ENCODE measurements around the gene SLC6A7.
"Not testable (repeated sequence)": the region's sequence is repeated elsewhere in the genome, so short reads cannot be mapped to it uniquely, and the experiment has no call there.

Gene SLC6A7

DNA sequence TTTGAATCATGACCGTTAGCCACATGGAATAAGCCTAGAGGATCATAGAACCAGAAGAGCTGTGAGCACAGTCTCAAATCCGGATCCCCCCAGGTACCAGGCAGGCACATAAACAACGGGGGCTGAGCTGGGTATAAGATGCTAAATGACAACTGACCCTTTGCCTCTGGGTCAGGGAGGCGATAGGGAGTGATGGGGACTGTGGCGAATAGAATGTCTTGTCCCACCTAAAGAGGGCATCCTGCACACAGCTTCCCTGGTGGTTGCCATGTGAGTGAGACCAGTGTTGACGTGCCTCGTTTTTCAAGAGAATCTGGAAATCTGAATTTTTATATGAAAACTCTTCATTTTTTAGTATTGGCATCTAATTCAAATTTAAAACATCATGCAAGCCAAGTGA, 33.6 kb downstream of the SLC6A7 start:
- no peak for DNase-seq

DNA sequence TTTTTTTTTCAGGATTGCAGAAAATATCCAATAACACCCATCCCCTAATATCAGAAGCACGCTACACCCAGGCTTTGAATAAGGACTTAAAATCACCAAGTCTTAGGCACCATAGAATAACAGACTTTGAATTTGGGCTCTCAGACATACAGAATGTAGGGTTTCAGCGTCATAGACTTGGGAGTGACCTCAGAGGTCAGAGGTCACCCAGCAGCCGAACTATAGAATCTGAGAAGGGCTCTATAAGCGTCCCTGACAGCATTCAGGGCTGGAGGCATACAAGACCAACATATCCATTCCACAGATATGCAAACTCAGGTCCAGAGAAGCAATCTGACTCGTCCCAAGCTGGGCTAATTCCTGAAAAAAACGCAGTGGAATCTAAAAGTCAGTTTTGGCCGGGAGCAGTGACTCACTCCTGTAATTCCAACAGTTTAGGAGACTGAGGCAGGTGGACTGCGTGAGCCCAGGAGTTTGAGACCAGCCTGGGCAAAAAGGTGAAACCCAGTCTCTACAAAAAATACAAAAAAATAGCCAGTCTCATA, 34.7 kb downstream of the SLC6A7 start:
- no peak for DNase-seq

DNA sequence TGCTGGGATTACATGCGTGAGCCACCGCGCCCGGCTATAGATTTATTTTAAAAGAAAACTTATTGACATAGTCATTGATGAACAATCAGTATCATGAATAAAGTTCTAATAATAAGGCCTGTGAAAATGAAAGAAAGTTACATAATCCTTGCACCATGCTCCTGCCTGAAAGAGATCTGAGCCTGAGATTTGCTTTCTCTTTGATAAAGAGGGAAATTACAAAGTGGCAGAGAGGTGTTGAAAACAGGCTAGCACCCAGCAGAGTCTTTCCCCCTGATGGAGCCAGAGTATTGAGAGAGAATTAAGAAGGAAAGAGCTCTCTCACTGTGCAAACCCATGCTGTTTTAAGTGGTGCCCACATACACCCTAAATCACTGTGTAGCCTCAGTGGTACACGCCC, 37.2 kb downstream of the SLC6A7 start:
- no peak for DNase-seq

DNA sequence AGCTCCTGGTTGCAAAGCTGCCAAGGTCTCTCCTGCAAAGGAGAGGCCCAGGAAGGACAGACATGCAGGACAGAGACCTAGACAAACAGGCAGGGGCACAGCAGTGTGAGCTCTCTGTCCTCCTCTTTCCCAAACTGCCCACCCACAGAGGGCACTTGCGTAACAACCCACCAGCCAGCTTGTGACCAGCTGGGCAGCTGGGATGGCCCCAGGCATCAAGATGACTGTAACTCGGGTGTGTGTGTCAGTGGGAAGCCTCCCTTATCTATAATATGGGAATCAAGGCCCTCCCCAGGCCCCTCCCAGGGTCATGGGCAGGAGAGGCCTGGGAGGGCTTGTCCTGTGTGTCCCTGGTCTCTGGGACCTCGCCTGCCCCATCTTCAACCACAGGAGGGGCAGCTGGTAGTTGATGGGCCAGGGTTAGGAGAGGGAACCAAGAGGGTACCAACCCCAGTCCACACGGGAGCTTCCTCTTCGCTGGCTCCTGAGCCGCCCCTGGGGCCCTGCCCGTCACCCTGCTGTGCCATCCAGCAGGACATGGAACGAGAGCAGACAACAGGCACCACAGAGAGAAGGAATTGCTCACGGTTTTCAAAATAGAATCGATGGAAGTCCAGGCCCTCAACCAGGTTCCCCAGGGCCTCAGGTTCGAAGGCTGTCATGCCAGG, 37.9 kb downstream of the SLC6A7 start:
- DNase-seq: no peak

DNA sequence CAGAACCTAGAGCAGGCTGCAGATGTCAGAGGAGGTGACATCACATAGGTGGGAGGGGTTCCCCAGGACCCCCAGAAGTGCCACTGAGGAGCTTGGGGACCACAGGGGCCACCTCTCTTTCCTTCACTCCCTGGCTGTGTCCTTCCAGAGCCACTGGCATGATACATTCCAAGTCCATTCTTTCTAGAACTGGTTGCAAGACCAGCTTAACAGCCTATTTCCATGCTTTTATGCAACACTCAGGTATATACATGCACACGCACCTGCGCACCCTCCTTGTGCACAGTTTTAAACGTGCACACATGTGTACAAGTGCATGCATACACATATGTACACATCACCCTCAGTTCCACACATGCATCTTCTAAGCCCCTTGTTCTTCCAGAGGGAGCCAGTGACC, 39.7 kb downstream of the SLC6A7 start:
- no peak for DNase-seq

DNA sequence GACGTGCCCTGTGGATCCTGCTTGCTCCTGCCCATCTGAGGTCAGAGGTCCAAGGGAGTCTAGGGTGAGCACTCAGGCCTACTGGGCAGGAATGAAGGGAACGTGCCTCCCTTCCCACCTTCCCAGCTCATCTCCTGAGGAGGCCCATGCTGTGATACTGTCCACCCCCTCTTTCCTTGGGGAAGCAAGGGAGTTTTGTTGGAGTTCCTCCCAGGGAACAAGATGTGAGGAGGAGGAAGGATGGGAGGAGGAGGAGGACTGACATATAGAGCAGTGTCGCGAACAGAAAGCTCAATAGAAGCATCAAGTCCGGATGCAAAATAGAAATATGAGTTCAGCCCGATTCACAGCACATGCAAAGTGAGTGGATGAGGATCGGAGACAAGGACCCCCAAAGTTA, 41.0 kb downstream of the SLC6A7 start:
- no peak for DNase-seq

DNA sequence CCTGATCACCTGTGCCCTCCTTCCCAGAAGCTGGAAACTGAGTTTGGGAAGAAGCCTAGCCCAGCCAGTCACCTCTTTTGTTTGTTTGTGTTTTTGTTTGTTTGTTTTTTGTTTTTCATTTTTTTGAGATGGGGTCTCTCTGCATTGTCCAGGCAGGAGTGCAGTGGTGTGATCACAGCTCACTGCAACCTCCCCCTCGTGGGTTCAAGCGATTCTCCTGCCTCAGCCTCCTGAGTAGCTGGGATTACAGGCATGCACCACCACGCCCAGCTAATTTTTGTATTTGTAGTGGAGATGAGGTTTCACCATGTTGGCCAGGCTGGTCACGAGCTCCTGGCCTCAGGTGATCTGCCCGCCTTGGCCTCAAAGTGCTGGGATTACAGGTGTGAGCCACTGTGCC, 43.8 kb downstream of the SLC6A7 start:
- DNase-seq: not testable (repeated sequence)

DNA sequence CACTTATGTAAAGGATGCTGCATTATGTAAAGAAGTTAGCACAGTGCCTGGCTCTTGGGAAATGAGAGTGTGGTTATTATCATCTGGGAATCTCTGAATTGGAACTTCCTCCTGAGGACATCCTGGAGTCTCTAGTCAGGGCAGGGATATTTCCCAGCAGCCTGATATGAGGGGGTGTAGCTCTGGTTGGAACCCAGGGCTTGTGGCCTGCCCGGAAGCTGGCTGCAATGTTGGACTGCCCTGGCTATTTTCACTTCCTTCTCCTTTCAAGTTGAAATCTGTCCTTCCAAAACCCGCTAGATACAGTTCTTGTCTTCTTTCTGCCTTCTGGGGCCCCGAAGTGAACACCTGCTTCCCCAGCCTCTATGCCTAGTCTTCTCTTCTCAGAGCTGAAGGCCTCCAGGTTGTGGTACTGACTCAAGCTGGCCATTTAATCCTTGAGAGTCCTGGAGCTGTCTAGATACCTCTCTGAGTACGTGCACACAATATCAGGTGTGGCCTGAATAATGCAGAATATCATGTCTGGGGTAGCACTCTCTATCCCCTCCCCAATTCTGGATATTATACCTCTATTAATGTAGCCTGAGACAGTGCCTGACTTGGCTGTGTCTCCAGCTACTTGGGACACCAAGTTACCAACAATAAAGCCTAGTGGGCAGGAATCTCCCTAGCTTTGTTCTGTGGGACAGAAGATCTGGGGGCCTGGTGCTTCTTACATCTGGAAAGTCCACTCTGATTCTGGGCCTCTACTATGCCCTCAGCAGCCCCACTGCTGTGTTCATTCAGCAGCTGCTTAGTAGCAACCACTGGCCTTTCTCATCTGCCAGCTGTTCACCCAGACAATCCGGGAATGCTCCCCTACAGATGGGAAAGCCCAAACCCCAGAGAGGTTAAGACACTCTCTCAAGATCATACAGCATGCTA, 45.0 kb downstream of the SLC6A7 start:
- DNase-seq: no peak

DNA sequence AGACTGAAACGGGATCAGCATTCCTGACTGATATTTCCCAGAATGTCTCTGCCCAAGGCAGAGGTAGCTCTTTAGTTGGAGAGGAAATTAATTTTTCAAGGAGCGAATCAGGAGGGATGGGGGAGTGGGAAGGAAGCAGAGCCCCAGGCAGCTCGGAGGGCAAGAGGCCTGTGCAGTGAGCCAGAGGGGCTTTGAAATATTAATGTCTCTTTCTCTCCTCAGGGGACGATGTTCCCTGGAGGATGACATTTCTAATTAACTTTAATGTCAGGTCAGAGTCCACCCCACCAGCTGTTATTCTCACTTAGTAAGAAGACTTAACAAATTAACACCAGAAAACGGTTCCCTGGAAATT, 45.6 kb downstream of the SLC6A7 start:
- no peak for DNase-seq

DNA sequence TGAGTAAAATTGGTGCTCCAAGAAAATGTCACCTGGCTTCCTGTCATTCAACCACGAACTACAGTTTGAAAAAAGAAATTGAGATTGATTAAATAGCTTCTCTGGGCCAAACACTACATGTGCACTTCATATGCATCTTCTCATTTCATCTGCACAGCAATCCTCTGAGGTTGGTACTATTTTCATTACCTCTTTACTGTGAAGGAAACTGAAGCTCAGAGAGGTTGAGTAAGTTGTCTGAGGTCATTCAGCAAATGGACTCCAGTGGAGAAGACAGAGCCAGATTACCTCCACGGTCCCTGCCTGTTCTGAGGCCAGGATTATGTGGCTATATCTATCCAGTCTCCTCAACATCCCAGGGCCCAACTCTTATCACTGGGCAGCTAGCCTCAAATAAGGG, 46.5 kb downstream of the SLC6A7 start:
- no peak for DNase-seq

DNA sequence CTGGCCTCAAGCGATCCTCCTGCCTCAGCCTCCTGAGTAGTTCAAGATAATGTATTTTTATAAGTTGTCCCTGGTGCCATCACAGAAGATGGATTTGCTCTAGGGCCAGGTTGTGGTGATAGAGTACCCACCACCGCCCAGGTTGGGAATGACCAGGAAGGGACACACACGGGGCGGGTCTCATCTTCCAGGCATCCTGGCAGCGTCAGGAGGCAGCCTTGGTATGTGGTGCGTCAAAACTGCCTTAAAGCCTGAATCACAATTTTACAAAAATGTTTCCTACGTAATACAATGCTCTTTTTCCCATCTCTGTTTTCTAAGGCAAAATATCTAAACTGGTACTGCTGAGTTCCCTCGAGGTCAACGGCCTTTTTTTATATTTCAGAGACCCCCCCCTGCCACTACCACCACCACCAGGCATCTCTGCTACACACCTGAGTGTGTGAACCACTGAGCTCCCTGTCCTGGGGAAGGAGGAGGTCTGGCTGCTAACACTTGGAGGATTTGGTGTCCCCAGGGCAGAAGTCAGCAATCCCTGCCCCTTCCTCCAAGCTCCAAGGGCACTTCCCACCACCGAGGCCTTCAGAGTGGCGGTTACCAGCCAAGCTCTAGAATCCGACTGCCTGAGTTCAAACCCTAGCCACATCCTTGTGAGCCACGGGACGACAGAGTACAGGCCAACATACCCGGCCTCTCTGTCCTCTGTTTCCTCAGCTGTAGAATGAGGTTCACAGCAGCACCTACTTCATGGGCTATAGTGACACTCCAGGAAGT, 47.3 kb downstream of the SLC6A7 start:
- DNase-seq: no peak

DNA sequence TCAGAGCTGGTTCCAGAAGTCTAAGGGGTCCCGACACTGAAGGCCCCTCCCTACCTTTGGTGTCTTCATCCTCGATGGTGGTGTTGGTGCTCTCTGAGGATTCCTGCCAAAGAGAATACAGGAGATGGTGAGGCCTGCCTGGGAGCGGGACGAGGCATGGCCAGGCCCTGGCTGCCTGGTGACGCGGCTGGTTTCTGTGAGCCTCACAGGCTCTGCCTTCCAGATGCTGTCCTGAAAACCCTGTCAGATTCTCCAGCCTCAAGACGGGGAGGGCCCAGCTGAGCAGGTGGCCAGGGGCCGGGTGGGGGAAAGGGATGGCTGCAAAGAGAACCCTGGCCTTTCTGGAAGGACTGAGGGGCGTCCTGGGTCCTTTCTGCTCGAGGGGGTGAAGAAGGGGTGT, 48.8 kb downstream of the SLC6A7 start:
- DNase-seq: no peak

DNA sequence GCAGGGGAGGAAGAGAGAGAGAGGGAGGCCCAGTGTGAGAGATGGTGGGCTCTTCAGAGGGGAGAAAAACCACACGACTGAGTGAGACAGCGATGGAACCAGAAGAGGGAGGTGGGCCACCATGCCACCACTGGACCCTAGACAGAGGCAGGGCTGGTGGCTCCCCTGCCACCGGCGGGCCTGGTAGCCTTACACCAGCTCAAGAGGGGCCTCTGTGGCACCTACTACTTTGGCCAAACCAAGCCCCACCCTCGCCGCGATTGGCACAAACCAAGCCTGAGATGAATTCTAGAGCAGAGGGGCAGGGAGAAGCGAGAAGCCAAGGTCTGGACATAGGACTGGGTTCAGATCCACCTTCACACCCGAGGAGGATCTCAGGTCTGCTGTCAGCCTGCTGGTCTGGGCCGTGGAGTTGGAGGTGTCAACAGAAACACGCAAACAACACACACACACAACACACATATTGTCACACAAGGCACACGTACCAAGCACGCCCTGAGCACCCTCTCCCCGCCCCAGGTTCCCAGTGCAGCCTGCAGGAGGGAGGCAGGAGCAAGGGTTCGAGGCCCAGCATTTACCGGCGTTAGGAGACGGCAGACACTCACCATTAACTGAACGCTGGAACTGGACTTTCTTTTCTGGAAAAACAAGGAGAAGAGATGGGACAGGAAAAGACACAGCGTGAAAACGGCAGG, 49.4 kb downstream of the SLC6A7 start:
- DNase-seq: no peak

DNA sequence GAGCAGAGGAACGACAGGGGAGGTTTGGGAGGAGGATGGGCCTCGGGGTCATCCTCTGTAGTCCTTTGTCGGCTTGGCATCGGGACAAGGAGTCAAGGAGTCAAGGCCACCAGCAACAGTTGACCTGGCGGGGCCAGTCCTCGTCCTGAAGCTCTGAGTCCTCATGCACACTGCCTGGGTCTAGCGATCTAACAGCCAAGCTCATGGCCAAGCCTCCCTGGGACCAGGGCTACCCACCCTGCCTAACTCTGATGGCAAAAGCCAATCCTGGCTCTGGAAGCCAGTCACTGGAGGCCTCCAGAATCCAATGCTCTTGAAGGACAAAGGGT, 49.9 kb downstream of the SLC6A7 start:
- no peak for DNase-seq

DNA sequence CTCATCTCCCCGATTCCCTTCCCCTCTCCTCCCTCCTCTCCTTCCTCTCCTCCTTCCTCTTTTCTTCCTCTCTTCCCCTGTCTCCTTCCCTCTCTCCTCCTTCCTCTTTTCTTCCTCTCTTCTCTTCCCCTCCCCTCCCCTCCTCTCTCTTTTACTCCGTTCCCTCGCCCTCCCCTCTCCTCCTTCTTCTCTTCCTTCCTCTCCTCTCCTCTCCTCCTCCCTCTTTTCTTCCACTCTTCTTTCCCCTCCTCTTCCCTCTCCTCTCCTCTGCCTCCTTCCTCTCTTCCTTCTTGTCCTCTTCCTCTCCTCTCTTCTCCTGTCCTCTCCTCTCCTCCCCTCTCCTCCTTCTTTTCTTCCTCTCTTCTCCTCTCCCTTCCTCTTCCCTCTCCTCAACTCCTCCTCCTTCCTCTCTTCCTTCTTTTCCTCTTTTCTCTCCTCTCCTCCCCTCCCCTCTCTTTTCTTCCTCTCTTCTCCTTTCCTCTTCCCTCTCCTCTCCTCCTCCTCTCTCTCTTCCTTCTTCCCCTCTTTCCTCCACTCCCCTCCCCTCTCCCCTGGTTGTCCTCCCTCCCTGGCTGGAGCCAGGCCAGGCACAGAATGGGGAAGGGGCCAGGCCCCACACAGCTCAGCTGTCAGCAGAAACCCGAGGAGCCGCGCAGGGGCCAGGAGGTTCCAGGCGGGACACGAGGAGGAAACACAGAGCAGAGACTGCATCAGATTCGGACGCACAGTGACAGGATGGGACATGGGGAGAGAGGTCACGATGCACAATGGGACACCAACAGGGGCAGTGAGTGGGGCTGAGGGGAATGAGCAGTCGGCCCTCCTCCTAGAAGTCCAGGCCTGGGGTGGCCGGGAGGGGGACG, 51.7 kb downstream of the SLC6A7 start:
- DNase-seq: no peak

DNA sequence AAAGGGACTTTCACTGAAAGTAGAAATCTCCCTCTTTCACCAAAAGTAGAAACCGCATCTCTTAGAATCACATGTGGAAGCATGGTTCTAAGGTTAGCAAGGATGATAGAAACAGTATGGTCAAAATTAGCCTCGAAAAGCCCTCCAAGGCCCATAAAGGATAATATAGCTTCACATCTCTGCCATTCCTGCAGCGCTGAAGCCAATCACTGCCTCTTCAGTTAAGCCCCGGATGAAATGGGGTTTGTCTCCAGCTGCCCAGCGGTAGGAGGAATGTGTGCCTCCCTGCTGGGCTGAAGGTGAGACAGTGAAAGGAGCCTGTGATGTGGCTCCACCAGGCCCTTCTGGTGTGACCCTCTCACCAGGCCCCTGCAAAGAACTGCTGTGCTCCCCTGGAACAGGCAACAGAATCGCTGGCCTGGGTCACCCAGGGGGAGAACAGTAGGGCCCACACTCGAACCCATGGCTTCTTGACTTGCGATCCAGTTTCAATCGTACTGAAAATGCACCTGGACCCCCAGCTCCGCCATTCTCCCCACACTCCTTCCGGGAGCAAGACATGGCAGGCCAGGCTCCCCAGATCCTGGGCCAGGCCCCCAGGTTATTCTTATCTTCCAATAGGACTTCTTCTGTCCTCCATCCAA, 52.5 kb downstream of the SLC6A7 start:
- DNase-seq: no peak

DNA sequence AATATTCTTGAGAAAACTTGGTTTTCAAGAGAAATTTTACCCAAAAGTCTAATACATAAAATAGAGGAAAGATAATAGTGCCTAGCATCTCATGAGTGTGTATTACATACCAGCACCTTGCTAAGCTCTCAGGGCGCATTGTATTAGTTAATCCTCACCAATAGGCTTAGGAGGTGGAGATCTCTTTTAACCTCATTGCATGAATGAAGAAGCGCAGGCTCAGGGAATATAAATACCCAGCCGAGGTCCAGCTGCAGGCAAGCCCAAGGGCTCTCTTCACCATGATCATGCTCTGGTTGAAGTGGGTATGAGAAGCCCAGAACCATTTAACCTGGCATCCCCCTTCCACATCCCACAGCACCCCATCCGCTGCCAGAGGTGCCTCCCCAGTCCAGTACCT, 53.7 kb downstream of the SLC6A7 start:
- no peak for DNase-seq

DNA sequence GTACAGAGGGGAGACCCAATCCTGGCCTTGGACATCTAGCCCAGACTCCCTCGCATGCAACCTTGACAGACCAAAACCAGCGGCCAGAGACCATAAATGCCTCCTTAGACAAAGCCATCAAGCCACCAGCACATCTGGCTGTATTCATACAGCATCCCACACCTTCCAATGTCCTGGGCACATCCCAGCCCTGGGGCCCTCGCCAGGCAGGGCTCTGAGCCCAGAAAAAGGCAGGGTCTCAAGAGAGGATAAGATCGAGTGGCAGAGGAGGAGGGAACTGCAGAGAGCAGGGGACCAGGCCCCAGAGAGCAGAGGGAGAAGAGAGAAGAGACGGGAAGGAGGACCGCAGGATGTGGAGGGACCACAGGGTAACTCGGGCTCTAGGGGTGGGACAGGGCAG, 54.3 kb downstream of the SLC6A7 start:
- no peak for DNase-seq

DNA sequence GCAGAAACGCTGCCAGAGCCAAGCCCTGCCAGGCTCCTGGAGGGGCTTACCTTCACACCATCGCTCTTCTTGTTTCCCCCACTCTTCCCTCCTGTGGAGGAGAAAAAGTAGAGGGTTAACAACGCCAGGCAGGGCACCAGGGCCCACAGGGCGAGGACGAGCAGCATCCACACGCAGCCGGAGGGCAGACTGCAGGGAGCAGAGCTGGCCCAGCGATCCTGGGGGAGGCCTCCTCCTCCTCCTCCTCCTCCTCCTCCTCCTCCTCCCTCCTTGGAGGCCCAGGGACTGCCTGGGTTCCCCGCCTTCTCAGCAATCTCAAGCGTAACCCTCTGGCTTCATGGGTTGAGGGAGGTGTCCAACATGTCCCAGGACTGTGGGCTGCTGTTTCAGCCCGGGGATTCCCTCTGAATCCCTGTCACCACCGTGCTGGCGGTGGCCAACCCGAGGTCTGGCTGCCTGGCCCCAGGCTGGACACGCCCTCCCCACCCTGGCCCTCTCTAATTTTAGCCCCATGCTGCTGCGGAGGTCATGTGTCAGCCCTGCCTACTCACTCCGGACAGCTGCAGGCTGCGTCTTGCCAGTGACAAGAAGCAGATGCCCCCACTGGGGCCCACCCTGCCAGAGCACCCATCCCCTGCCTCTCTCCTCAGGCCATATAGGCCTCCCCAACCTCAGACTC, 55.4 kb downstream of the SLC6A7 start:
- DNase-seq: no peak

DNA sequence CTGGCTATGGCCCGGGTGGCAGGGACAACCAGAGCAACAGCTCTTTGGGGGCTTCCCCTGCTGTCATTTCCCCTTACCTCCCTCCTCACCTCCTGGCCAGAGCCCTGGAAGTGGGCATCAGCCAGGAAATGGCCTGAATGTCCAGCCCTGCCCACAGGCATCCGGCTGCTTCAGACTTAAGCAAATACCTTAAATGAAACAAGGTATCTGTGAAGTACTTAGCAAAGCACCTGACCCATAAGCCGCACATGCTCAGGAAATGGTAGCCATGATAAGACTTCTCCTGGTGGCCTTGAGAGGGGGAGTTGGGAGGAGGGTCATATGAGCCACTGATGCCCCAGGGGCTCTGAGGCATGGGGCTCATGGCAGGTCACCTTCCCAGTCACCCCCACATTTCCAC, 55.9 kb downstream of the SLC6A7 start:
- no peak for DNase-seq

DNA sequence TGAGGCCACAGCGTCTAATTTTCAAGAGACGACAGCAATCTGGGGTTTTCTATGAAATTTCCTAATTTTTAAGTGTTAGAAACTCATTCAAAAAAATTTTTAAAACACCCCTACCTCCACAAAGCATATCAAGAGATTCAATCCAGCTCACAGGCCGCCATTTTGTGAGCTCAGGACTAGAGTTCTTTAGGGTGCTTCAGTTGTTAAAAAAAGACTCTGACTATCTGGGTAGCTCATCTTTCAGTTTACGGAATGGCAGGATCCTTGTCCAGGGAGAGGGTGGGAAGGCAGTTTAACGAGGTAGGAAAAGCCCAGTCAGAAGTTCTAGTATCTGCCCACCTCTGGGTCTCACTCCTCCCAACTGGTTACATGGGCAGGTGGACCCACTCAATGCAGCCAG, 56.6 kb downstream of the SLC6A7 start:
- DNase-seq: no peak
